ENCODE measurements around the gene JAK2. TPM values are rescaled to one million over a fixed set of nuclear protein-coding genes. Genes with fewer than 3 reads are reported as not detected.
"Not testable (repeated sequence)": the region's sequence is repeated elsewhere in the genome, so short reads cannot be mapped to it uniquely, and the experiment has no call there.

The JAK2 gene
- total and polyA plus RNA-seq, 2 donors (not counting 3 experiments of a cell fraction or from before 2014, with no cell fraction given) = 2.1 to 10.3 TPM

- POLR2A ChIA-PET, FAIRE-seq: not testable (repeated sequence)
Measured at GRCh38 chr9:4942042-4942691, 42.9 kb upstream of the JAK2 start.

DNA sequence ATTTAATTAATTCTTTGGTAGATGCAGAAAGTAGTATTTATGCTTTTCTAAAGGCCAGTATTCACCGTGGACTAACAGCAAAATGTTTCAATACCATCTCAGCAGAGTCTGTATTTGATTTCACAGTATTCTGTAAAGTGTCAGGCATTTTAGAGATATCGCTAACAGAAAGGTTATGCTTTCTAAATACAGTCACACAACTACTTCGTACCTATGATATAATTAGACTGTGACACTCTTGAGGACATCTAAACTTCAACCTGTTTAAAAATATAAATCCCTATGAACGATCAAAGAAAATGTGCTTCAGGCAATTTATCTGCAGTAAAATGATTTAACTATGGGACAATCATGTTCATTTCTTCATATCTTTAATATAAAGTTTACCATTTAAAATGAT lies 41.7 kb upstream of the JAK2 start:
- H3K4me1 ChIP-seq (ENCODE audit: control insufficient read depth, extremely low read depth, insufficient read depth, low read length) = peaks cover 19% of the 10 kb centered on the region
- POLR2A ChIA-PET = no interaction called here
- TF ChIP-seq POLR2A (IDR thresholded peaks at IDR 0.05; ENCODE audit: low read depth, low read length) (no peak), EZH2 (IDR thresholded peaks at IDR 0.05; ENCODE audit: borderline replicate concordance, low read depth, low read length, severe bottlenecking) (no peak), JUN (IDR thresholded peaks at IDR 0.05; ENCODE audit: borderline replicate concordance, insufficient read depth, insufficient read length, low read depth) (no peak), FOS (IDR thresholded peaks at IDR 0.05; ENCODE audit: borderline replicate concordance, insufficient read depth, low read length) (no peak), POLR2AphosphoS5 (IDR thresholded peaks at IDR 0.05; ENCODE audit: insufficient read depth, low read depth, low read length) (no peak), GATA2 (IDR thresholded peaks at IDR 0.05; ENCODE audit: insufficient read depth, insufficient read length, low read depth, low read length) (no peak), CTCF (IDR thresholded peaks at IDR 0.05; ENCODE audit: extremely low read depth in 1 of 2, insufficient read depth in 1 of 2, low read depth in 1 of 2, low read length in 2 of 2) (no peak), MYC (IDR thresholded peaks at IDR 0.05; ENCODE audit: low read depth, low read length) (no peak)
- TF ChIP-seq, protein P1, sequence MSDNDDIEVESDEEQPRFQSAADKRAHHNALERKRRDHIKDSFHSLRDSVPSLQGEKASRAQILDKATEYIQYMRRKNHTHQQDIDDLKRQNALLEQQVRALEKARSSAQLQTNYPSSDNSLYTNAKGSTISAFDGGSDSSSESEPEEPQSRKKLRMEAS (IDR thresholded peaks at IDR 0.05; ENCODE audit: insufficient read depth, insufficient read length) = no peak
- FAIRE-seq = no peak
- BruUV-seq (replicated peaks) = no TSS peak
- no peaks in the 10 kb centered on the region for H3K9me3 ChIP-seq (replicated peaks; ENCODE audit: control insufficient read depth, insufficient read depth, low read length)
- H3K4me2 ChIP-seq (ENCODE audit: insufficient read depth, low read length) = no peak overlapping the region
- no peak overlapping the region for H3K4me3 ChIP-seq (replicated peaks in 1 of 3; ENCODE audit: insufficient read depth in 1 of 3, low read depth in 1 of 3, low read length in 3 of 3)
- no peak overlapping the region for H3K27ac ChIP-seq (ENCODE audit: insufficient read depth, low read depth, low read length)
- no peaks in the 10 kb centered on the region for H3K79me2 ChIP-seq (ENCODE audit: control insufficient read depth, insufficient read depth, low read length)
- no peaks in the 10 kb centered on the region for H4K20me1 ChIP-seq (replicated peaks; ENCODE audit: control insufficient read depth, extremely low read depth, insufficient read depth, low read length)
- H2AFZ ChIP-seq (ENCODE audit: low read depth, low read length) = no peak overlapping the region
- CTCF ChIA-PET = no interaction called here
- H3K27me3 ChIP-seq (ENCODE audit: control insufficient read depth in 2 of 2, insufficient read depth in 2 of 2, low read length in 2 of 2) = no peaks in the 10 kb centered on the region
- dilution Hi-C loops (cut with MboI; ENCODE audit: extremely low pct_ligation_motif_present, low sequenced_read_pairs) = no loop called here
- DNase-seq (ENCODE audit: low read depth, low spot score) = no peak
- intact Hi-C loops (cut with micrococcal nuclease) = no loop called here
- H3K9me1 ChIP-seq (replicated peaks; ENCODE audit: control insufficient read depth, extremely low read depth, insufficient read depth, low read length) = no peaks in the 10 kb centered on the region
- H3K9ac ChIP-seq (replicated peaks; ENCODE audit: extremely low read depth, insufficient read depth, low read length) = no peak overlapping the region
- no peaks in the 10 kb centered on the region for H3K36me3 ChIP-seq (ENCODE audit: control insufficient read depth in 2 of 2, extremely low read depth in 1 of 2, insufficient read depth in 2 of 2, low read length in 2 of 2)

More at GRCh38 chr9:4942042-4942691, 42.9 kb upstream of the JAK2 start:
- H3K4me1 ChIP-seq (ENCODE audit: control insufficient read depth, extremely low read depth, insufficient read depth, low read length) = peaks cover 19% of the 10 kb centered on the region
- H3K36me3 ChIP-seq (ENCODE audit: control insufficient read depth in 2 of 2, extremely low read depth in 1 of 2, insufficient read depth in 2 of 2, low read length in 2 of 2); H4K20me1 ChIP-seq (replicated peaks; ENCODE audit: control insufficient read depth, extremely low read depth, insufficient read depth, low read length); H3K79me2 ChIP-seq (ENCODE audit: control insufficient read depth, insufficient read depth, low read length); BruUV-seq (replicated peaks); H3K9ac ChIP-seq (replicated peaks; ENCODE audit: extremely low read depth, insufficient read depth, low read length); H3K4me3 ChIP-seq (replicated peaks in 1 of 3; ENCODE audit: insufficient read depth in 1 of 3, low read depth in 1 of 3, low read length in 3 of 3); H3K9me1 ChIP-seq (replicated peaks; ENCODE audit: control insufficient read depth, extremely low read depth, insufficient read depth, low read length); H2AFZ ChIP-seq (ENCODE audit: low read depth, low read length); H3K27ac ChIP-seq (ENCODE audit: insufficient read depth, low read depth, low read length); intact Hi-C loops (cut with micrococcal nuclease); H3K27me3 ChIP-seq (ENCODE audit: control insufficient read depth in 2 of 2, insufficient read depth in 2 of 2, low read length in 2 of 2); H3K4me2 ChIP-seq (ENCODE audit: insufficient read depth, low read length); DNase-seq (ENCODE audit: low read depth, low spot score); dilution Hi-C loops (cut with MboI; ENCODE audit: extremely low pct_ligation_motif_present, low sequenced_read_pairs); H3K9me3 ChIP-seq (replicated peaks; ENCODE audit: control insufficient read depth, insufficient read depth, low read length): not testable (repeated sequence)
- CTCF ChIA-PET = interaction anchor here (1.1 kb wide), 1 partner anchor 12 kb away, joined by 3 read pairs; no protein-coding TSS in a partner anchor
